Activated gamma-delta T cell treated with Interleukin-2 at 50 U/mL for 16 hours (primary cell): Measurements from ENCODE around the gene PRKAB1.

Experiments used
- DNase-seq: peaks from one replicate; pipeline ENCODE4 v3.0.0-alpha.2; 2020

Gene PRKAB1

GRCh38 chr12:119664642-119665041, 3.3 kb upstream of the PRKAB1 start:
- DNase-seq, result no peak

- no peak for DNase-seq
Measured at GRCh38 chr12:119665164-119665929, 2.6 kb upstream of the PRKAB1 start.

GRCh38 chr12:119666226-119666795, 1.6 kb upstream of the PRKAB1 start:
- DNase-seq, result no peak

GRCh38 chr12:119666900-119667576, 895 bp upstream of the PRKAB1 start:
- DNase-seq, result peak; percentile 7

GRCh38 chr12:119668324-119668841, 450 bp downstream of the PRKAB1 start:
- DNase-seq, result no peak

GRCh38 chr12:119669744-119670472, 2.0 kb downstream of the PRKAB1 start:
- no peak for DNase-seq

- DNase-seq, result no peak
Measured at GRCh38 chr12:119671070-119671469, 3.1 kb downstream of the PRKAB1 start.

GRCh38 chr12:119672194-119672593, 4.3 kb downstream of the PRKAB1 start:
- no peak for DNase-seq

- DNase-seq, result no peak
Measured at GRCh38 chr12:119673634-119674033, 5.7 kb downstream of the PRKAB1 start.

GRCh38 chr12:119674560-119674959, 6.6 kb downstream of the PRKAB1 start:
- DNase-seq, result no peak

- DNase-seq, result no peak
Measured at GRCh38 chr12:119676022-119676421, 8.1 kb downstream of the PRKAB1 start.

GRCh38 chr12:119676573-119676972, 8.6 kb downstream of the PRKAB1 start:
- no peak for DNase-seq

GRCh38 chr12:119678459-119678858, 10.5 kb downstream of the PRKAB1 start:
- DNase-seq, result no peak

- no peak for DNase-seq
Measured at GRCh38 chr12:119679081-119679480, 11.1 kb downstream of the PRKAB1 start.

GRCh38 chr12:119679490-119679889, 11.6 kb downstream of the PRKAB1 start:
- no peak for DNase-seq

GRCh38 chr12:119681111-119681510, 13.2 kb downstream of the PRKAB1 start:
- DNase-seq, result no peak

- no peak for DNase-seq
Measured at GRCh38 chr12:119681728-119682638, 14.1 kb downstream of the PRKAB1 start.

- no peak for DNase-seq
Measured at GRCh38 chr12:119682639-119683252, 14.8 kb downstream of the PRKAB1 start.

- DNase-seq, result no peak
Measured at GRCh38 chr12:119683413-119683812, 15.5 kb downstream of the PRKAB1 start.

GRCh38 chr12:119683816-119684215, 15.9 kb downstream of the PRKAB1 start:
- DNase-seq, result no peak

GRCh38 chr12:119684711-119685369, 16.9 kb downstream of the PRKAB1 start:
- no peak for DNase-seq
